MM.1S (cell line): Measurements from ENCODE around the gene PRKCD.

Experiments used
- DNase-seq: peaks from one replicate; pipeline ENCODE4 v3.0.0-alpha.2; 2015
- H2AFZ ChIP-seq: fragments of 300-600 bp; sonication (generic); 2 replicates; pipeline ENCODE4 v1.6.0; 2016; ENCODE audit warnings: antibody characterized with exemption, low read length
- H3F3A ChIP-seq: fragments of 300-600 bp; sonication (generic); 2 replicates; pipeline ENCODE4 v1.6.1; 2016; ENCODE audit warnings: mild to moderate bottlenecking, antibody characterized with exemption, low read length, moderate library complexity, mixed read lengths; ENCODE audit not compliant: insufficient read depth
- H3K27ac ChIP-seq: fragments of 300-600 bp; sonication (generic); 2 replicates; pipeline ENCODE4 v1.5.1; 2016; ENCODE audit warnings: mild to moderate bottlenecking, low read length
- H3K27me3 ChIP-seq: fragments of 300-600 bp; sonication (generic); replicated peaks from 2 replicates; pipeline ENCODE4 v1.6.0; 2016; ENCODE audit warnings: low read length; ENCODE audit not compliant: insufficient read depth
- H3K36me3 ChIP-seq: fragments of 300-600 bp; sonication (generic); replicated peaks from 2 replicates; pipeline ENCODE4 v1.6.1; 2016; ENCODE audit warnings: mild to moderate bottlenecking, low read length, mixed read lengths; ENCODE audit not compliant: insufficient read depth
- H3K4me1 ChIP-seq: fragments of 300-600 bp; sonication (generic); 2 replicates; pipeline ENCODE4 v1.6.1; 2016; ENCODE audit warnings: low read length, mixed read lengths
- H3K4me2 ChIP-seq: fragments of 300-600 bp; sonication (generic); 2 replicates; pipeline ENCODE4 v1.6.0; 2016; ENCODE audit warnings: low read depth, low read length
- H3K4me3 ChIP-seq: fragments of 300-600 bp; sonication (generic); 2 replicates; pipeline ENCODE4 v1.5.1; 2016; ENCODE audit warnings: low read length, mixed read lengths
- H3K79me2 ChIP-seq: fragments of 300-600 bp; sonication (generic); 2 replicates; pipeline ENCODE4 v1.6.1; 2016; ENCODE audit warnings: mixed run types, low read length, mixed read lengths
- H3K9ac ChIP-seq: fragments of 300-600 bp; sonication (generic); 2 replicates; pipeline ENCODE4 v1.6.1; 2016; ENCODE audit warnings: low read length, mixed read lengths
- H3K9me2 ChIP-seq: fragments of 300-600 bp; sonication (generic); replicated peaks from 2 replicates; pipeline ENCODE4 v1.6.1; 2016; ENCODE audit warnings: mild to moderate bottlenecking, low read length, mixed read lengths; ENCODE audit not compliant: insufficient read depth
- H3K9me3 ChIP-seq: fragments of 300-600 bp; sonication (generic); replicated peaks from 2 replicates; pipeline ENCODE4 v1.6.1; 2016; ENCODE audit warnings: mild to moderate bottlenecking, low read length, mixed read lengths; ENCODE audit not compliant: insufficient read depth
- H4K20me1 ChIP-seq: fragments of 300-600 bp; sonication (generic); 2 replicates; pipeline ENCODE4 v1.6.1; 2016; ENCODE audit warnings: mild to moderate bottlenecking, low read length, moderate library complexity, mixed read lengths; ENCODE audit not compliant: insufficient read depth
- EZH2 ChIP-seq: fragments of 300-600 bp; sonication (generic); optimal IDR thresholded peaks from 2 replicates; pipeline ENCODE3; 2017; ENCODE audit warnings: low read depth, mild to moderate bottlenecking, antibody characterized with exemption, low read length, mixed read lengths
- EZH2phosphoT487 ChIP-seq: fragments of 300-600 bp; sonication (generic); IDR thresholded peaks from 2 replicates; pipeline ENCODE4 v1.6.1; 2018; ENCODE audit warnings: antibody characterized with exemption, low read length
- TF ChIP-seq, protein P1 (sequence below): fragments of 300-600 bp; sonication (generic); IDR thresholded peaks from 2 replicates; pipeline ENCODE4 v1.5.1; 2016; ENCODE audit warnings: antibody characterized with exemption, low read length, mixed read lengths

The PRKCD gene

DNA sequence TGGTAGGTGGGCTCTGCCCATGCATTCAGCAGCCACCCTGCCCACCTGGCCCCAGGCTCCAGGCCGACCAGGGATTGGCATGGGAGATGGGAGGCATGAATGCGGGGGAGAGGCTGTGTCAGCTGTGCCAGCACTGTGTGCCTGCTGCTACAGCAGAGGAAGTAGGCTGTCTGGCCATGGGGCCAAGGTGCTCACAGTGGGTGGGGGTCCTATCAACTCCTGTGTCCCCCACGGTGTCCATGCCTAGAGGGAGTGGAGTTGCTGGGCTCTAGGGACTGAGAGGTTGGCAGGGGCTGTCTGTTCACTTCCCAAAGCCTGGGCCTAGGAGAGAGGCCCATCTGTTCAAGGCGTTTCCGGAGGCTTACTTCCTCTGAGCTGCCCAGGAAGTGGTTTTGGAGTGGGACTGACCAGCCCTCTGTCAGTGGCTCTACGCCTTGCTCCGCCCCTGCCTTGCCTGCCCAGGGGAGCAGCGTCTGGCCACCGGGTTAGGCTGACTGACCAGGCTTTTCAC is 5.8 kb downstream of the PRKCD start:
- H4K20me1 ChIP-seq: no peaks in the 10 kb centered on the region
- H3K9me2 ChIP-seq: no peaks in the 10 kb centered on the region
- peaks cover 48% of the 10 kb centered on the region for H3K4me1 ChIP-seq
- peak overlapping the region; percentile 33 for H3K4me2 ChIP-seq
- no peaks in the 10 kb centered on the region for H3K27me3 ChIP-seq
- peaks cover 28% of the 10 kb centered on the region for H3F3A ChIP-seq
- H3K4me3 ChIP-seq: no peak overlapping the region
- H3K9me3 ChIP-seq: no peaks in the 10 kb centered on the region
- TF ChIP-seq EZH2phosphoT487: no peak
- TF ChIP-seq, protein P1, sequence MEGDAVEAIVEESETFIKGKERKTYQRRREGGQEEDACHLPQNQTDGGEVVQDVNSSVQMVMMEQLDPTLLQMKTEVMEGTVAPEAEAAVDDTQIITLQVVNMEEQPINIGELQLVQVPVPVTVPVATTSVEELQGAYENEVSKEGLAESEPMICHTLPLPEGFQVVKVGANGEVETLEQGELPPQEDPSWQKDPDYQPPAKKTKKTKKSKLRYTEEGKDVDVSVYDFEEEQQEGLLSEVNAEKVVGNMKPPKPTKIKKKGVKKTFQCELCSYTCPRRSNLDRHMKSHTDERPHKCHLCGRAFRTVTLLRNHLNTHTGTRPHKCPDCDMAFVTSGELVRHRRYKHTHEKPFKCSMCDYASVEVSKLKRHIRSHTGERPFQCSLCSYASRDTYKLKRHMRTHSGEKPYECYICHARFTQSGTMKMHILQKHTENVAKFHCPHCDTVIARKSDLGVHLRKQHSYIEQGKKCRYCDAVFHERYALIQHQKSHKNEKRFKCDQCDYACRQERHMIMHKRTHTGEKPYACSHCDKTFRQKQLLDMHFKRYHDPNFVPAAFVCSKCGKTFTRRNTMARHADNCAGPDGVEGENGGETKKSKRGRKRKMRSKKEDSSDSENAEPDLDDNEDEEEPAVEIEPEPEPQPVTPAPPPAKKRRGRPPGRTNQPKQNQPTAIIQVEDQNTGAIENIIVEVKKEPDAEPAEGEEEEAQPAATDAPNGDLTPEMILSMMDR: no peak
- no peak for TF ChIP-seq EZH2
- no peak overlapping the region for H3K27ac ChIP-seq
- no peak overlapping the region for H3K9ac ChIP-seq
- H3K79me2 ChIP-seq: peaks cover 77% of the 10 kb centered on the region
- no peak overlapping the region for H2AFZ ChIP-seq
- no peaks in the 10 kb centered on the region for H3K36me3 ChIP-seq
- no peak for DNase-seq

DNA sequence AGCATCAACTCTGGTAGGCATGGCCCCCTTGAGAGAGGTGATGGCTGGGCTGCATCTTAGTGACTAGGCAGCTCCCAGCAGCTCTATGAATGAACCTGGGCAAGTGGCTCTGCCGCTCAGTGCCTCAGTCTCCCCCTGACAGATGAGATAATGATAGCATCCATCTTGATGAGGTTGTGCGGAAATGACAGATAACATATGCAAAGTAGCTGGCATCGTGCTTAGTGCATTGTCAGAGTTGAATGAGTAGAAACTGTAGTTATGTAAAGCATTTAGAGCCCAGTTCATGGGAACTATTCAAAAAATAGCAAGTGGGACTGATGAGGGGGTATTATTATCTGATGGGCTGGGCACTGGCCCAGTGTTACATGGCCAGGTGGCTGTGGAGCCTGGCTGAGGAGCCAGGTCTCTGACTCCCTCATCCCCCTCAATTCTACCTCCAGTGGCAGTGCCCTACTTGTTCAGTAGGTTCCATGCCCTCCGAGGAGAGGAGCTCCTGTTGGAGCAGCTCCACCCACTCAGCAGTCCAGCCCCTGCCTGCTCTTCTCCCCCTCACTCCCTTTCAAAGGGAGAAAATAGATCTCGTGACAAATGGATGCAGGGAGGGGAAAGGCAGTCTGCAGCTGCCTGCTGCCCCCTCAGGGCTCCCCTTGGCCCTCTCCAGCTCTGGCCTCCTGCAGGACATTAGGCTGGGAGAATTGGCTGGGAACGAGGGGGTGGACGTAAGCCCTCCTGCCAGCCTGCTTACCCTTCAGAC is 6.6 kb downstream of the PRKCD start:
- no peaks in the 10 kb centered on the region for H3K36me3 ChIP-seq
- H3K9me3 ChIP-seq: no peaks in the 10 kb centered on the region
- TF ChIP-seq EZH2 (no peak), EZH2phosphoT487 (no peak)
- TF ChIP-seq, protein P1: no peak
- H3K4me3 ChIP-seq: no peak overlapping the region
- DNase-seq: no peak
- H3K4me2 ChIP-seq: no peak overlapping the region
- no peak overlapping the region for H3K27ac ChIP-seq
- H3K27me3 ChIP-seq: no peaks in the 10 kb centered on the region
- H3K4me1 ChIP-seq: peaks cover 51% of the 10 kb centered on the region
- H3F3A ChIP-seq: peaks cover 22% of the 10 kb centered on the region
- no peaks in the 10 kb centered on the region for H4K20me1 ChIP-seq
- no peaks in the 10 kb centered on the region for H3K9me2 ChIP-seq
- H3K79me2 ChIP-seq: peaks cover 78% of the 10 kb centered on the region
- no peak overlapping the region for H3K9ac ChIP-seq
- no peak overlapping the region for H2AFZ ChIP-seq

DNA sequence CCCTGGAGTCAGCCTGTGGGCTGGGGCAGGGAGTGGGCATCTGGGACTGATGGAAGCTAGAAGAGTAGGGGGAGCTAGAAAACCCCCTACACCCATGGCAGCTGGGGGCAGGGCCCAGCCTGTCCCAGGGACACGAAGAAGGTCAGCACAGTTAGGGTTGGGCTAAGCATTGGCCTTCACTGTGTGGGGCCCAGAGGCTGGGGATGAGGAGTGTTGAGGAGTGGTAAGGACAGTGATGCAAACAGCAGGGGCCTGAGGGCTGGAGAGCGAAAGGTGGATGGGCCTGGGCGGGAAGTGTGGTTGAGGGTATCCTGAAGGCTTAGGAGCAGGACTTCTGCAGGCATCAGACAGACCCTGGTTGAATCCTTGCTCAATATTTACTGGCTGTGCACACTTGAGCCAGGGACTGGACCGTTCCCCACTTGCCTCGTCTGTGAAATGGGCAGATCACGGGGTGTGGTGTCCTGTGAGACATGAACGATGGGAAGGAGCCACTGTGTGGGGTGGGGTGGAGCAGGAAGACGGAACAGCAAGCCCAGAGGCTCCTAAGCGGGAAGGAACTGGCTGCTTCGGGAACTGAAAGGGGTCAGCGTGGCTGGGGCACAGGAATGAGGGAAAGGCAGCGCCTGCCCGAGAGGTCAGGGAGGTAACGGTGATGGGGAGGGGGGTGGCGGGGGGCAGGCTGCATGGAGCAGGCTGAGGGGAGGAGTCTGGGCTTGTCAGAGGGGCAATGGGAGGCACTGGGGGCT is 7.3 kb downstream of the PRKCD start:
- H3F3A ChIP-seq: peaks cover 15% of the 10 kb centered on the region
- H3K9me2 ChIP-seq: no peaks in the 10 kb centered on the region
- no peak overlapping the region for H2AFZ ChIP-seq
- H3K36me3 ChIP-seq: no peaks in the 10 kb centered on the region
- TF ChIP-seq, protein P1: no peak
- TF ChIP-seq EZH2 (no peak), EZH2phosphoT487 (no peak)
- H3K4me2 ChIP-seq: no peak overlapping the region
- H3K27ac ChIP-seq: no peak overlapping the region
- H3K9me3 ChIP-seq: no peaks in the 10 kb centered on the region
- no peak for DNase-seq
- H3K4me3 ChIP-seq: no peak overlapping the region
- H4K20me1 ChIP-seq: no peaks in the 10 kb centered on the region
- H3K9ac ChIP-seq: no peak overlapping the region
- no peaks in the 10 kb centered on the region for H3K27me3 ChIP-seq
- H3K4me1 ChIP-seq: peaks cover 46% of the 10 kb centered on the region
- peaks cover 75% of the 10 kb centered on the region for H3K79me2 ChIP-seq
